ENCODE data around the gene CNFN.

Gene CNFN

GRCh38 chr19:42369433-42370067 lies 20.5 kb downstream of the CNFN start:
- Histone ChIP-seq H3K9me3 (ENCODE audit: low read length) (no peaks in the 10 kb centered on the region), H3K4me1 (ENCODE audit: insufficient read depth, low read length) (peaks cover 18% of the 10 kb centered on the region), H3K4me3 (ENCODE audit: low read depth in 1 of 2, low read length in 2 of 2) (no peak overlapping the region), H3K27ac (ENCODE audit: low read depth, low read length) (no peak overlapping the region), H3K9ac (ENCODE audit: low read length) (no peak overlapping the region), H3K36me3 (ENCODE audit: insufficient read depth, low read length) (peaks cover 15% of the 10 kb centered on the region), H3K27me3 (ENCODE audit: control insufficient read depth in 1 of 2, insufficient read depth in 2 of 2, low read length in 2 of 2) (no peaks in the 10 kb centered on the region)

- Histone ChIP-seq H3K4me3 (ENCODE audit: low read depth in 1 of 2, low read length in 2 of 2) (no peak overlapping the region), H3K9ac (ENCODE audit: low read length) (no peak overlapping the region), H3K27ac (ENCODE audit: low read depth, low read length) (no peak overlapping the region), H3K4me1 (ENCODE audit: insufficient read depth, low read length) (peaks cover 18% of the 10 kb centered on the region), H3K27me3 (ENCODE audit: control insufficient read depth in 1 of 2, insufficient read depth in 2 of 2, low read length in 2 of 2) (no peaks in the 10 kb centered on the region), H3K9me3 (ENCODE audit: low read length) (no peaks in the 10 kb centered on the region), H3K36me3 (ENCODE audit: insufficient read depth, low read length) (peaks cover 18% of the 10 kb centered on the region)
These were observed 21.3 kb downstream of the CNFN start for GRCh38 chr19:42368765-42369164.

DNA sequence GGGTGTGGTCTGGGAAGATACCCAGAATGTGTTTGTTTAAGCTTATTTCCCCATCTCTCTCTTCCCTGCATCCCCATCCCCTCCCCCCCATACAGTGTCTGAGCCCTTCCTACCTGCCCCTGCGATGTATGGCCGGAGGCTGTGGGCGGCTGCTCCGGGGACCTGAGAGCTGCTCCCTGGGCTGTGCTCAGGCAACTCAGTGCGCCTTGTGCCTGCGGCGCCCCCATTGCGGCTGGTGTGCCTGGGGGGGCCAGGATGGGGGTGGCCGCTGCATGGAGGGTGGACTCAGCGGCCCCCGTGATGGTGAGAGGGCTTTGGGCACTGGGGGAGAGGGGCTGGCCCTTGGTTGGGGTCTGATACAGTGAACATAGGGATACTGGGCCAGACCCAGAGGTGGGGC lies 21.7 kb downstream of the CNFN start:
- no peak overlapping the region for H3K9ac ChIP-seq (ENCODE audit: low read length)
- peaks cover 19% of the 10 kb centered on the region for H3K36me3 ChIP-seq (ENCODE audit: insufficient read depth, low read length)
- peaks cover 18% of the 10 kb centered on the region for H3K4me1 ChIP-seq (ENCODE audit: insufficient read depth, low read length)
- no peaks in the 10 kb centered on the region for H3K9me3 ChIP-seq (ENCODE audit: low read length)
- H3K4me3 ChIP-seq (ENCODE audit: low read depth in 1 of 2, low read length in 2 of 2), result no peak overlapping the region
- no peak overlapping the region for H3K27ac ChIP-seq (ENCODE audit: low read depth, low read length)
- no peaks in the 10 kb centered on the region for H3K27me3 ChIP-seq (ENCODE audit: control insufficient read depth in 1 of 2, insufficient read depth in 2 of 2, low read length in 2 of 2)

GRCh38 chr19:42367929-42368328 lies 22.2 kb downstream of the CNFN start:
- peaks cover 18% of the 10 kb centered on the region for H3K4me1 ChIP-seq (ENCODE audit: insufficient read depth, low read length)
- no peak overlapping the region for H3K27ac ChIP-seq (ENCODE audit: low read depth, low read length)
- no peak overlapping the region for H3K9ac ChIP-seq (ENCODE audit: low read length)
- H3K36me3 ChIP-seq (ENCODE audit: insufficient read depth, low read length), result peaks cover 19% of the 10 kb centered on the region
- no peak overlapping the region for H3K4me3 ChIP-seq (ENCODE audit: low read depth in 1 of 2, low read length in 2 of 2)
- H3K9me3 ChIP-seq (ENCODE audit: low read length), result no peaks in the 10 kb centered on the region
- no peaks in the 10 kb centered on the region for H3K27me3 ChIP-seq (ENCODE audit: control insufficient read depth in 1 of 2, insufficient read depth in 2 of 2, low read length in 2 of 2)

GRCh38 chr19:42366673-42367072 lies 23.4 kb downstream of the CNFN start:
- peaks cover 18% of the 10 kb centered on the region for H3K4me1 ChIP-seq (ENCODE audit: insufficient read depth, low read length)
- H3K9ac ChIP-seq (ENCODE audit: low read length), result no peak overlapping the region
- H3K4me3 ChIP-seq (ENCODE audit: low read depth in 1 of 2, low read length in 2 of 2), result no peak overlapping the region
- no peak overlapping the region for H3K27ac ChIP-seq (ENCODE audit: low read depth, low read length)
- peaks cover 19% of the 10 kb centered on the region for H3K36me3 ChIP-seq (ENCODE audit: insufficient read depth, low read length)
- no peaks in the 10 kb centered on the region for H3K27me3 ChIP-seq (ENCODE audit: control insufficient read depth in 1 of 2, insufficient read depth in 2 of 2, low read length in 2 of 2)
- no peaks in the 10 kb centered on the region for H3K9me3 ChIP-seq (ENCODE audit: low read length)

DNA sequence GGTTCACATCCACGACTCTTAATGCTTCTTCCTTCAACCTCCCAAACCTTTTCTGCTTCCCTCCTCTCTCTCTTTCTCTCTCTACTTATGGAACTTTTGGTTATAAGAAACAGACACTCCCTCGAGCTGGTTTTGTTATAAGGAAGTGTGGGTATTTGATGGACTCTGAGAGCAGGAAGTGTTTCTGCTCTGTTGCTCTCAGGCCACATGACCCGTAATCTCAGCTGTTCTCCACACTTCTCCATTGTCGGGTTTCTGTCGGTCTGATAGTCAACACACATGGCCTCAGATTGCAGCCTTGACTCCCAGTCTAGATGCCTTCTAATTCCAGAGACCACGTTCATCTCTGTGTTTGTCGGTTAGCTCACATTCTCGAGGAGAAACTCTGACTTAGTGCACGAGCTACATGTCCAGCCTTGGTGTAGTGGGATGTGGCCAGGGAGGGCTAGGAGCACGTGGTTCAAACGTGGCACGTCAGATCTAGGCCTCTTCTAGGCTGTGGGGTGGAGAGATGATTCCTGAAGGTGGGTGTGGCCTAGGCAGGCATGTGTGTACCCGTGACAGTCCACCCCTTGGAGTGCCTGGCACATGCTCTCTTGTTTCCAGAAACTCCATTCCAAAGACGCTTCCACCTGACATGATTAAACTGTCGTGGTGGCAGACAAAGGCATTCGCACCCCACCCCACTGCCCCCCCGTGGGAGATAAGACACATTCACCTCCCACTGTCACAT lies 26.3 kb downstream of the CNFN start:
- H3K27ac ChIP-seq (ENCODE audit: low read depth, low read length), result no peak overlapping the region
- H3K4me1 ChIP-seq (ENCODE audit: insufficient read depth, low read length), result peaks cover 18% of the 10 kb centered on the region
- H3K27me3 ChIP-seq (ENCODE audit: control insufficient read depth in 1 of 2, insufficient read depth in 2 of 2, low read length in 2 of 2), result no peaks in the 10 kb centered on the region
- H3K9me3 ChIP-seq (ENCODE audit: low read length), result no peaks in the 10 kb centered on the region
- H3K36me3 ChIP-seq (ENCODE audit: insufficient read depth, low read length), result peaks cover 10% of the 10 kb centered on the region
- H3K4me3 ChIP-seq (ENCODE audit: low read depth in 1 of 2, low read length in 2 of 2), result no peak overlapping the region
- no peak overlapping the region for H3K9ac ChIP-seq (ENCODE audit: low read length)

DNA sequence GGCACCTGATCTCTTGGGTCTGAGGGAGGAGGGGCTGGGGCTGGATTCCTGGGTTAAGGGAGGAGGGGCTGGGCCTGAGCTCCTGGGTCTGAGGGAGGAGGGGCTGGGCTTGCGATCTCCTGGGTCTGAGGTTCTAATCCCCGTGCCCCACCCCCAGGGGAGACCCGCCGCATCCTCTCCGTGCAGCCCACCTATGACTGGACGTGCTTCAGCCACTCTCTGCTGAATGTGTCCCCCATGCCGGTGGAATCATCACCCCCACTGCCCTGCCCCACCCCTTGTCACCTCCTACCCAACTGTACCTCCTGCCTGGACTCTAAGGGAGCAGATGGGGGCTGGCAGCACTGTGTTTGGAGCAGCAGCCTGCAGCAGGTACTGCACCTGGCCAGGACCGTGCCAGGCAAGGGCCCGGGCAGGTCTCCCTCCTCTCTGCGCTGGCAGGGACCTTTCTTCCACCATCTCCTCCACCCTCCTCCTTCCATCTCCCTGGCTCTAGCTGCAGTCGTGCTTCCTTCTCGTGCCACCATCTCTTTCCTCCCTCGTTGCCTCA lies 27.1 kb downstream of the CNFN start:
- no peak overlapping the region for H3K4me3 ChIP-seq (ENCODE audit: low read depth in 1 of 2, low read length in 2 of 2)
- no peak overlapping the region for H3K27ac ChIP-seq (ENCODE audit: low read depth, low read length)
- H3K27me3 ChIP-seq (ENCODE audit: control insufficient read depth in 1 of 2, insufficient read depth in 2 of 2, low read length in 2 of 2), result no peaks in the 10 kb centered on the region
- no peaks in the 10 kb centered on the region for H3K9me3 ChIP-seq (ENCODE audit: low read length)
- peaks cover 18% of the 10 kb centered on the region for H3K4me1 ChIP-seq (ENCODE audit: insufficient read depth, low read length)
- peaks cover 18% of the 10 kb centered on the region for H3K36me3 ChIP-seq (ENCODE audit: insufficient read depth, low read length)
- no peak overlapping the region for H3K9ac ChIP-seq (ENCODE audit: low read length)

GRCh38 chr19:42362342-42362741 lies 27.8 kb downstream of the CNFN start:
- no peak overlapping the region for H3K9ac ChIP-seq (ENCODE audit: low read length)
- no peak overlapping the region for H3K4me3 ChIP-seq (ENCODE audit: low read depth in 1 of 2, low read length in 2 of 2)
- peaks cover 23% of the 10 kb centered on the region for H3K36me3 ChIP-seq (ENCODE audit: insufficient read depth, low read length)
- no peaks in the 10 kb centered on the region for H3K9me3 ChIP-seq (ENCODE audit: low read length)
- H3K27ac ChIP-seq (ENCODE audit: low read depth, low read length), result no peak overlapping the region
- peaks cover 18% of the 10 kb centered on the region for H3K4me1 ChIP-seq (ENCODE audit: insufficient read depth, low read length)
- H3K27me3 ChIP-seq (ENCODE audit: control insufficient read depth in 1 of 2, insufficient read depth in 2 of 2, low read length in 2 of 2), result no peaks in the 10 kb centered on the region

- Histone ChIP-seq H3K27ac (ENCODE audit: low read depth, low read length) (no peak overlapping the region), H3K4me3 (ENCODE audit: low read depth in 1 of 2, low read length in 2 of 2) (no peak overlapping the region), H3K27me3 (ENCODE audit: control insufficient read depth in 1 of 2, insufficient read depth in 2 of 2, low read length in 2 of 2) (no peaks in the 10 kb centered on the region), H3K9ac (ENCODE audit: low read length) (no peak overlapping the region), H3K4me1 (ENCODE audit: insufficient read depth, low read length) (peaks cover 14% of the 10 kb centered on the region), H3K9me3 (ENCODE audit: low read length) (no peaks in the 10 kb centered on the region), H3K36me3 (ENCODE audit: insufficient read depth, low read length) (peaks cover 30% of the 10 kb centered on the region)
These were observed 28.6 kb downstream of the CNFN start for GRCh38 chr19:42361545-42361910.

DNA sequence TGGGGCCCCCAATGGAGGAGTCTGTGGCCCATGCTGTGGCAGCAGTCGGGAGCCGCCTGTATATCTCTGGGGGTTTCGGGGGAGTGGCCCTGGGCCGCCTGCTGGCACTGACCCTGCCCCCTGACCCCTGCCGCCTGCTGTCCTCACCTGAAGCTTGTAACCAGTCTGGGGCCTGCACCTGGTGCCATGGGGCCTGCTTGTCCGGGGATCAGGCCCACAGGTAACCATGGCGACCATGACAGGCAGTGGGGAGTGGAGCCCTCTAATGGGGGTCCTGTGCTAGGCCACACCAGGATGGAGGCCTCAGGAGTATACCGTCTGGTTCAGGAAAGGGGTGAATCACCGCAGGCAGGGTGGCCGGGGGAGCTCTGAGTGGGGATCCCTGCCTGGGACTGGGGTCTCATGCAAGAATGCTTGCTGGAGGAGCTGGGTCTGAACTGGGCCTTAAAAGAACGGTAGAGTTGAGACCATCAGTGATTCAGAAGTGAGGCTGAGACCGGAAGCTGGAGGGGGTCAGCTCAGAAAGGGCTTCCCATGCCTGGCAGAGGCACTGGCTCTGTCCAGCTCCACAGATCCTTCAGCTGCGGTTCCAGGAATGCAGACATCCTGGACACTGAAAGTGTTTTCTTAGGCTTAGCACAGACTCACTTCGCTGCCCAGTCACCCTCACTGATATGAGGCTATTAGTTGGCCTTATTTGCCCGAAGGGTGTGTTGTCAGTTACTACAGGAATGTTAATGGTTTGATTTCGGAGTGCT lies 29.1 kb downstream of the CNFN start:
- Histone ChIP-seq H3K9ac (ENCODE audit: low read length) (no peak overlapping the region), H3K9me3 (ENCODE audit: low read length) (no peaks in the 10 kb centered on the region), H3K27me3 (ENCODE audit: control insufficient read depth in 1 of 2, insufficient read depth in 2 of 2, low read length in 2 of 2) (no peaks in the 10 kb centered on the region), H3K27ac (ENCODE audit: low read depth, low read length) (no peak overlapping the region), H3K36me3 (ENCODE audit: insufficient read depth, low read length) (peaks cover 35% of the 10 kb centered on the region), H3K4me1 (ENCODE audit: insufficient read depth, low read length) (peaks cover 8% of the 10 kb centered on the region), H3K4me3 (ENCODE audit: low read depth in 1 of 2, low read length in 2 of 2) (no peak overlapping the region)

DNA sequence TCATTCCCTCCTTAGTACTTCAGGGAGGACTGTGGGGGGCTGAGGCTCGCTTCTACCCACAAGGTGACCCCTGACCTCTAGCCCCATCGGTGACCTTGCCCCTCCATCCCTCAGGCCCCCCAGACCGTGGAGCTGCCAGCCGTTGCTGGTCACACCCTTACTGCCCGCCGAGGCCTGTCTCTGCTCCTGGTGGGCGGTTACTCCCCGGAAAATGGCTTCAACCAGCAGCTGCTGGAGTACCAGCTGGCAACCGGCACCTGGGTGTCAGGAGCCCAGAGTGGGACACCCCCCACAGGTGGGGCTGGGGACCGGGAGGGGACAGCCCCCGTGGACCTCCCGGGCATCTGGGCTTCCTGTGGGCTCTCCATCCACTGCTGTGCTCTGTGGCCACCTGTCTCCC lies 32.8 kb downstream of the CNFN start:
- Histone ChIP-seq H3K36me3 (ENCODE audit: insufficient read depth, low read length) (peaks cover 47% of the 10 kb centered on the region), H3K27ac (ENCODE audit: low read depth, low read length) (no peak overlapping the region)

More for the DNA sequence above, 32.8 kb downstream of the CNFN start:
- no peak overlapping the region for H3K4me3 ChIP-seq (ENCODE audit: low read depth in 1 of 2, low read length in 2 of 2)
- H3K4me1 ChIP-seq (ENCODE audit: insufficient read depth, low read length), result no peaks in the 10 kb centered on the region
- H3K9me3 ChIP-seq (ENCODE audit: low read length), result no peaks in the 10 kb centered on the region
- H3K27me3 ChIP-seq (ENCODE audit: control insufficient read depth in 1 of 2, insufficient read depth in 2 of 2, low read length in 2 of 2), result no peaks in the 10 kb centered on the region
- H3K9ac ChIP-seq (ENCODE audit: low read length), result no peak overlapping the region

All from muscle layer of colon (tissue), 2 donors.